GM19351 (cell line): ENCODE data around the gene PIGR.

Experiments
- ATAC-seq: cut with Tn5 transposase; IDR thresholded peaks from one replicate; pipeline ENCODE4 v1.9.1; 2021; ENCODE audit warnings: mild to moderate bottlenecking, moderate library complexity; ENCODE audit not compliant: unreplicated experiment

The PIGR gene

GRCh38 chr1:206960676-206961386, 14.6 kb upstream of the PIGR start:
- ATAC-seq = no peak

DNA sequence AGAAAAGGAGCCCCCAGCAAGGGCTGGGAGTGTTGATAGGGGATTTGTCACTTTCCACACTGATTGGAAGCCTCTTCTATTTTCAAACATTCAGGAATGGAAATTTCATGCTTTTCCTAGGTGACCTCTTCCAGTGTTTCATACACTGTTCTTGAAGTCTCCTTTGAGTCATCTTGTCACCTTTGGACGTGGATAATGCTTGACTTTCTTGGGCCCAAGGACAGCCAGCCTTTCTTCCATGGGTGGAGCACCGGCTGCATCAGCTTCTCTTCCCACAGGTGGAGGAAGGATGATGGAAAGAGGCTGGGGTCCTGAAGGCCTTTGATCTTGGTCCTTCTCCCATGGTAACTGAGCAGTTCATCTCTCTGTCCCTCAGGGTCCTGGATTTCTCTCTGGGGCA, 11.9 kb upstream of the PIGR start:
- no peak for ATAC-seq

GRCh38 chr1:206957639-206958038, 11.4 kb upstream of the PIGR start:
- no peak for ATAC-seq

DNA sequence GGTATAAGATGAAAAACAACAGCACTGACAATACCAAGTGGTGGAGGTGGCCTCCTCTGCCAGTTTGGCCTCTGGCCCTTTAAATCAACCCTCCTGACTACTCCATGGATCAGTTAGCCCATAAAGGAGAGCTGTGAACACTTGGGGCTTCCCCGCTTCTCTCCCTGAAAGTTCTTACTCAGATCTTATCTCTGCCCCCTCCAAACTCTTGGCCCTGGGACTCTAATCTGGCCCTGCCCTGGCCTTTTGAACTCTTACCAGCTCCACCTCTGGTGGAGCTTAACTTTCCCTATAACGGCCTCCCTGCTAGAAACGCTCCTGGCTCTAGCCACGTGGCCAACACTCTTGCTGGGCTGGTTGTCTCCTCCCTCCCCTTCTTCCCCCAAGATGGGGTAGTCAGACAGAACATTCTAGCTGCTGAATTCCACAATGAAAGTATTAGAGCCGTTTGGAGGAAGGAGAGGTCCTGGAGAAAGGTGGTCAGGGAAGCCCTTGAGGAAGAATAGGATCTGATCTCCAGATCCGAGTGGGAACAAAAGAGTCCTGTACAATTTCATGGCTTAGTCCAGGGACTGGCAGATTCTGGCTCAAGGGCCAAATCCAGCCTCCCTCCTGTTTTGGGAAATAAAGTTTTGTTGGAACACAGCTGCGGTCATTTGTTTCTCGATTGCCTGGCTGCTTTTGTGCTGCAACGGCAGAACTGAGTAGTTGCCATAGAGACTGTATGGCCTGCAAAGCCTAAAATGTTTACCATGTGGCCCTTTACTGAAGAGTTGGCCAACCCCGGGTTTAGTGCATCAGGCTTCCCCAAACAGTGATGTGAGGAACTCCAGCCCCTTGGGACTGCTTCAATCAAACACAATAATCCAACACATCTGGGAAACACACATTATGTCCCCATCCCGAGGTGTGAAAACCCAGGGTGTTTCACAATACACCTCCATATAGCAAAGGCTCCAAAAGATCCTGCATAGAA, 9.5 kb upstream of the PIGR start:
- no peak for ATAC-seq

DNA sequence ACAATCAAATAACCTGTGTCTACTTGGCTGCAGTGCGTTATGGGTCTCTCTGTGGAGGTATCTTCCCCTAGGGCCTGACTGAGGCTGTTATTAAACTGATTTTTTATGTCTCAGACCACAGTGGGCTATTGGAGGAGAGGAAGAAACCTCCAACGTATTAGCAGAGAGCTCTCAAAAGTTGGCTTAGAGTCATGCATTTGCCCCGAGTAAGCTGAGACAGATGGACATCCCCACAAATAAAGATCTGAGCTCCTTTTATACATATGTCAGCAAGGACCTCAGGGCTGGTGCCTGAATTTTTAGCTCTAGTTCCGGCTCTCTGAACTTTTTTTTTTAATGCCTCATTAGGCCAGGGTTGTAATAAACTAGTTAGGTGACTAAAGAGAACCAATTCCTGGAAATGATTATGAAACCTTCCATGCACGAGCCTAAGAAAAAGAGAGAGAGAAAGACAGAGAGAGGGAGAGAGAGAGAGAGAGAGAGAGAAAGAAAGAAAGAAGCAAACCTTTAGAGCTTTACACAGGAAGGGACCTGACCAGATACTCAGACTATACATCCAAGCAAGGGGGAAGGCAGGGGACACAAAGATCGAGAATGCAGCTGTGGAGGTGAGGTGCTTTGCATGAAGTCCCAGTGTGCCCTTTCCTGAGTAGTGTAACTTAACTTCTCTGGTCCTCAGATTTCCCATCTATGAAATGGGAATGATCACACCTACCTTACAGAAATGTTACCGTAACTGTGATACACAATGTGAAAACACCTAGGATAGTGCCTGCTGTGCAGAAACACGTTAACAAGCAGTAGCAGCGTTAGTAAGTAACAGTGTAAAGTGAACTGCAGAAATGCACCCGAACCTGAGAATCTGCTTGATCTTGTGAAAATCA, 8.4 kb upstream of the PIGR start:
- ATAC-seq = no peak

- ATAC-seq = no peak
Measured at GRCh38 chr1:206953626-206954025, 7.4 kb upstream of the PIGR start.

GRCh38 chr1:206953126-206953525, 6.9 kb upstream of the PIGR start:
- ATAC-seq = no peak

DNA sequence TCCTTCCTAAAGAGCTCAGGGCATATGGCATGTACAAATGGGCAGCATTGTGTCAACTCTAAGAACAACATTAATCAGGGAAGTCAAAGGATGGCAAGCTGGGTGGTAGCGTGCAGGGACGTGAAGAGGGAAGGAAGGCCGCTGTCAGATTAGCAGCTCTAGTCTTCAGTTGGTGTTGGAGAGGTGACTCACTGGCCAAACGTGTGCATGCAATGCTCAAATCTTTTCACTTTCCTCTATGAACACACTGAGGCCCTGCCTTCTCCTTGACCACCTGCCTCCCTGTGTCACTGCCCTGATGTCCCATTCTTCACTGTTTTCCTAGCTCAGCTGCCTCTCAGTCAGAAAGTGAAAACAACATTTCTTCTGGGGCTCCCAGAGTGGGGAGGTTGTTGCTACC, 5.9 kb upstream of the PIGR start:
- no peak for ATAC-seq

GRCh38 chr1:206951318-206952100, 5.2 kb upstream of the PIGR start:
- no peak for ATAC-seq

GRCh38 chr1:206949641-206950040, 3.4 kb upstream of the PIGR start:
- ATAC-seq = no peak

DNA sequence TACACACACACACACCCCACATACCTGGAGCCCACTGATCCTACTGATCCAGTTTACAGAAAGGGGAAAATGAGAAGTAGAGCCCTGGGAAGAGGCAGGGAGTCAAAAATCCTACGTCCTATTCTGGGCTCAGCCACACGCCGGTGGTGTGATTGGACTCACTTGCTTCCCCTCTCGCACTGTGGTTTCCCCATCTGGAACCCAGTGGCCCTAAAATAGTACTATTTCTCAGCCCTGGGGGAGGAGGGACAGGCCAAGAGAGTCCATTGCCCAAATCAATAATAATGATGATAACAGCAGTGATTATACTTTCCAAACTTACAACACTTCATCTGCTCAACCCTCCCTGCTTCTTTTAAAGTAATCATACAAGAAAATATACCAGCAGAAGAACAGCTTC, 2.9 kb upstream of the PIGR start:
- no peak for ATAC-seq

DNA sequence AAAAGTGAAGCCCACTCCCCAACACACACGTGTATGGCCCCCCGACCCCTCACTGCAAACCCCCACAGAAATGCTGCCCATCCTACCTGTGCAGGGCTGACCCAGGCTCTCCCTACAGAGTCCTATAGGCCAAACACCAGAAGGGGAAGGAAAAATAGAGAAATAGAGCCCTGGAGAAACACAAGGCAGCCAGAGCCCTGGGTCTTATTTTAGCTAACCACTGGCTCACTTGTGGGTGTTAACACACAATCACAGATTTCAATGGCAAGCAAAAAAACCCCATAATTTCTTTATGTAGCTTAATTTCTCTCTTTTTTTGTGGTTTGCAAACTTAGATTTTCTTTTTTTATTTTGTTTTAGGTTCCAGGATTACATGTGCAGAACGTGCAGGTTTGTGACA, 989 bp upstream of the PIGR start:
- no peak for ATAC-seq

GRCh38 chr1:206945779-206946178, 487 bp downstream of the PIGR start:
- no peak for ATAC-seq

DNA sequence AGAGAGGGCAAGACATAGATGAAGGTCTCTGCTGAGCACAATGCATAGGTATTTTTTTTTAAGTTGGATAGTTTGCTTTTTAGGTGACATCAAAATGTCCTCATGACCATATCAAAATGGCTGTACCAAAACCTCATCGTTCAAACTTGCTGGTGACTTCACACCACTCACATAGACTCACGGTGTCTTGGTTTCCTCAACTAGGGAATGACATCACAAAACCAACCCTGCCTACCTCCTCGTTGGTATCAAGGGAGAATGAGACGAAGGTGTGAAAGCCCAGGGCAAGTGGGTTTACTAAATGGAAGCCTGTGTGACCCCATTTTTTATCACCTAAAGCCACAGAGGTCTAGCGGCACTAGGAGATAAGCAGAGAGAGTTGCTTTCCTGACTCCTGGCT, 1.6 kb downstream of the PIGR start:
- ATAC-seq = no peak

- ATAC-seq = no peak
Measured at GRCh38 chr1:206941766-206942418, 4.4 kb downstream of the PIGR start.

DNA sequence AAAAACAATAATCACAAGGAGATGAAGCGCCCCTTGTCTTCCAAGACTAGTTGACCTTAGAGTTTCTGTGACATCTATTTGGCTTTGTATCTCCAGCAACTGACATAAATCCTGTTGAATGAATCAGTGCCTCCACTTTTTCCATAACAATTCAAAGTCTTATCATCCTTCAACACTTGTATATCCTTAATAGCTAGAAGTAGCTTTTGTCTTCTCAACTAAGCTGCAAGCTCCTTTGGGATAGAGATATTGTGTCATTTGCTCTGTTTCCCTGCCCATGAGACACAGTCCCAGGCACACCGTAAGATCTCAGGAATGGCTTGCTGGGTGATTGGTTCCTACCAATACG, 5.7 kb downstream of the PIGR start:
- no peak for ATAC-seq

DNA sequence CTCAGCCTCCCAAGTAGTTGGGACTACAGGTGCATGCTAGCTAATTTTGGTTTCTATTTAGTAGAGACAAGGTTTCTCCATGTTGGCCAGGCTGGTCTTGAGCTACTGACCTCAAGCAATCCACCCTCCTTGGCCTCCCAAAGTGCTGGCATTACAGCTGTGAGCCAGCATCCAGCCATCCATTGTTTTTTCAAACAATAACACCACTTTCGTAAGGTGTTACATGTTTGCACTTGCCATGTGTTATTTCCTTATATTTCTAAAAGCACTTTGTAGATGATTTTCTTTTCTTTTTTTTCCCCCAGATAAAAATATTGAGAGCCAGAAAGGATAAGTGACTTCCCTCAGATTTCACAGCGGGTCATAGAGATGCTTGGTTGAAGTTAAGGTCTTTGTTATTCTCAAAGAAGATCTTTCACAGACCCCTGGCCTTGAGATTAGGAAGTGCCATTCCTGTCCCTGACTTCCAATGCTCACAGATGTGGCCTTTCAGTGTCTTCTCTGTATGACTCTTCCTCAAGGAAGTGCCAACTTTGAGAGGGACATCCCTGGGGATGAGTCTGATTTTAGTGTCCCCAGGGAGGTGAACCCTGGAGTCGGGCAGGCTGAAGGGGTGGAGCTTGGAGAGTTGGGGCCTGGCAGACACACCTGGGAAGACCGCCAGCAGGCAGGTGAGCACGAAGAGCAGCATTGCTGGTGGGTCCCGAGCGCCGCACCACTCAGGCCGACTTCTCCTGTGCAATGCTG, 6.3 kb downstream of the PIGR start:
- no peak for ATAC-seq

GRCh38 chr1:206939131-206939530, 7.1 kb downstream of the PIGR start:
- no peak for ATAC-seq

DNA sequence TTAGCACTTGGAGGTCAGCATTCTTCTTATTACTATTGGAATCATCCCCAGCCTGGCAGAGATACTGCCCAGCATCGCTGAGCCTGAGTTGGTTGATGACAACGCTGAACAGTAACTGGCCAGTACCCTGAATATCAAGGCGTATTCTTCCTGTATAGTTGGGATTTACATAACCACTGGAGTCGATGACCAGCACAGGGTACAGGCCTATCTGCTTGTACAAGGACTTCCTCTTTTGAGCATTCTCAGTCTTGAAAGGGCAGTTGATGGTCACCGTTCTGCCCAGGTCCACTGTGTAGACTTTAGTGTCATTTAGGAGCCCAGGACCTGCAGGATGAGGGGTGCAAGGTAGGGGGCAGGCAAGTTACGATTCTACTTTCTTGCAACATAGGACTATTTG, 8.8 kb downstream of the PIGR start:
- no peak for ATAC-seq
